Measurements from ENCODE around the gene DOC2A.

- TF ChIP-seq CTCF (conservative IDR thresholded peaks at IDR 0.05; ENCODE audit: low read depth, low read length), result no peak
- TF ChIP-seq EZH2 (IDR thresholded peaks at IDR 0.05; ENCODE audit: borderline replicate concordance, low read depth, low read length, poor library complexity, severe bottlenecking), result no peak
Measured at GRCh38 chr16:30025156-30025555, 14.3 kb upstream of the DOC2A start.

Data from A673 (cell line).